Chondrocyte (in vitro differentiated cells): ENCODE data around the gene KCNJ10. TPM values are rescaled to one million over a fixed set of nuclear protein-coding genes. Genes with fewer than 3 reads are reported as not detected.

Experiments
- DNase-seq: peaks from one replicate; pipeline ENCODE4 v3.0.0; 2021; ENCODE audit warnings: mixed read lengths, low spot score
- H3K27ac Mint-ChIP-seq: one replicate; pipeline ENCODE4 v1.8.0; 2021; ENCODE audit warnings: mild to moderate bottlenecking, moderate library complexity, mixed read lengths; ENCODE audit not compliant: unreplicated experiment
- H3K27me3 Mint-ChIP-seq: 2 replicates; pipeline ENCODE4 v1.8.0; 2021; ENCODE audit warnings: low read depth, mixed read lengths
- H3K36me3 Mint-ChIP-seq: 2 replicates; pipeline ENCODE4 v1.8.0; 2021; ENCODE audit warnings: low read depth, mixed read lengths
- H3K4me1 Mint-ChIP-seq: 2 replicates; pipeline ENCODE4 v1.8.0; 2021; ENCODE audit warnings: low read depth, mild to moderate bottlenecking, mixed read lengths
- H3K4me3 Mint-ChIP-seq: one replicate; pipeline ENCODE4 v1.8.0; 2021; ENCODE audit warnings: mild to moderate bottlenecking, moderate library complexity, mixed read lengths; ENCODE audit not compliant: unreplicated experiment
- H3K9me3 Mint-ChIP-seq: 2 replicates; pipeline ENCODE4 v1.8.0; 2021; ENCODE audit warnings: low read depth, mixed read lengths
- CTCF ChIP-seq: fragments of 200-600 bp; sonication (generic); IDR thresholded peaks from 2 replicates; pipeline ENCODE4 v1.5.0; 2021; ENCODE audit warnings: antibody characterized with exemption, mild to moderate bottlenecking, moderate library complexity
- total RNA-seq: library from RNA; stranded (reverse); gene quantifications from 3 replicates; pipeline ENCODE4 v1.2.1, GENCODE V29; 2021

The KCNJ10 gene
- total RNA-seq, 1 donor from 2014 or later: not detected

GRCh38 chr1:159999204-159999603 is 70.8 kb downstream of the KCNJ10 start:
- H3K27ac Mint-ChIP-seq: no peak overlapping the region
- H3K27me3 Mint-ChIP-seq: peaks cover 12% of the 10 kb centered on the region
- H3K4me1 Mint-ChIP-seq: peaks cover 16% of the 10 kb centered on the region
- no peaks in the 10 kb centered on the region for H3K9me3 Mint-ChIP-seq
- no peak for TF ChIP-seq CTCF
- no peak for DNase-seq
- H3K4me3 Mint-ChIP-seq: no peak overlapping the region
- peaks cover 2% of the 10 kb centered on the region for H3K36me3 Mint-ChIP-seq

GRCh38 chr1:159996653-159997052 is 73.3 kb downstream of the KCNJ10 start:
- Mint-ChIP-seq H3K9me3 (no peaks in the 10 kb centered on the region), H3K36me3 (peaks cover 2% of the 10 kb centered on the region), H3K27ac (peak overlapping the region; percentile 59), H3K4me3 (no peak overlapping the region), H3K27me3 (peaks cover 10% of the 10 kb centered on the region), H3K4me1 (peaks cover 26% of the 10 kb centered on the region)
- no peak for TF ChIP-seq CTCF
- no peak for DNase-seq

GRCh38 chr1:159994896-159995295 is 75.1 kb downstream of the KCNJ10 start:
- no peak overlapping the region for H3K27ac Mint-ChIP-seq
- peaks cover 26% of the 10 kb centered on the region for H3K4me1 Mint-ChIP-seq
- H3K4me3 Mint-ChIP-seq: no peak overlapping the region
- H3K36me3 Mint-ChIP-seq: peaks cover 2% of the 10 kb centered on the region
- no peak for DNase-seq
- peaks cover 8% of the 10 kb centered on the region for H3K27me3 Mint-ChIP-seq
- no peaks in the 10 kb centered on the region for H3K9me3 Mint-ChIP-seq
- TF ChIP-seq CTCF: no peak

GRCh38 chr1:159993911-159994310 is 76.0 kb downstream of the KCNJ10 start:
- no peak overlapping the region for H3K4me3 Mint-ChIP-seq
- no peak overlapping the region for H3K27ac Mint-ChIP-seq
- no peaks in the 10 kb centered on the region for H3K36me3 Mint-ChIP-seq
- DNase-seq: no peak
- H3K27me3 Mint-ChIP-seq: peaks cover 12% of the 10 kb centered on the region
- H3K4me1 Mint-ChIP-seq: peaks cover 26% of the 10 kb centered on the region
- no peaks in the 10 kb centered on the region for H3K9me3 Mint-ChIP-seq
- TF ChIP-seq CTCF: no peak

GRCh38 chr1:159992161-159992560 is 77.8 kb downstream of the KCNJ10 start:
- TF ChIP-seq CTCF: no peak
- Mint-ChIP-seq H3K27ac (no peak overlapping the region), H3K27me3 (peaks cover 18% of the 10 kb centered on the region), H3K36me3 (no peaks in the 10 kb centered on the region), H3K4me1 (peaks cover 23% of the 10 kb centered on the region), H3K4me3 (no peak overlapping the region), H3K9me3 (no peaks in the 10 kb centered on the region)
- no peak for DNase-seq
